Measurements from ENCODE around the gene FAAP100. TPM values are rescaled to one million over a fixed set of nuclear protein-coding genes. Genes with fewer than 3 reads are reported as not detected.

FAAP100 gene
- total RNA-seq, 1 donor = 31.7 TPM

- TF ChIP-seq CTCF (IDR thresholded peaks at IDR 0.05; ENCODE audit: insufficient read depth, low read length) = no peak
- DNase-seq (ENCODE audit: low read depth) = no peak
These were observed 2.3 kb downstream of the FAAP100 start for GRCh38 chr17:81549826-81550225.

GRCh38 chr17:81549031-81549557 lies 3.1 kb downstream of the FAAP100 start:
- DNase-seq (ENCODE audit: low read depth) = no peak
- TF ChIP-seq CTCF (IDR thresholded peaks at IDR 0.05; ENCODE audit: insufficient read depth, low read length) = no peak
- H3K4me3 ChIP-seq (ENCODE audit: low read depth, low read length) = no peak overlapping the region

More at GRCh38 chr17:81549826-81550225, 2.3 kb downstream of the FAAP100 start:
- H3K4me3 ChIP-seq (ENCODE audit: low read depth, low read length) = no peak overlapping the region

- H3K4me3 ChIP-seq (ENCODE audit: low read depth, low read length) = no peak overlapping the region
- DNase-seq (ENCODE audit: low read depth) = no peak
- TF ChIP-seq CTCF (IDR thresholded peaks at IDR 0.05; ENCODE audit: insufficient read depth, low read length) = no peak
These were observed 4.6 kb downstream of the FAAP100 start for GRCh38 chr17:81547614-81547982.

- H3K4me3 ChIP-seq (ENCODE audit: low read depth, low read length) = no peak overlapping the region
- DNase-seq (ENCODE audit: low read depth) = no peak
- no peak for TF ChIP-seq CTCF (IDR thresholded peaks at IDR 0.05; ENCODE audit: insufficient read depth, low read length)
These were observed 5.1 kb downstream of the FAAP100 start for GRCh38 chr17:81546906-81547613.

- no peak for DNase-seq (ENCODE audit: low read depth)
- no peak overlapping the region for H3K4me3 ChIP-seq (ENCODE audit: low read depth, low read length)
- TF ChIP-seq CTCF (IDR thresholded peaks at IDR 0.05; ENCODE audit: insufficient read depth, low read length) = no peak
These were observed 6.8 kb downstream of the FAAP100 start for GRCh38 chr17:81545160-81545949.

- no peak for DNase-seq (ENCODE audit: low read depth)
- H3K4me3 ChIP-seq (ENCODE audit: low read depth, low read length) = no peak overlapping the region
- no peak for TF ChIP-seq CTCF (IDR thresholded peaks at IDR 0.05; ENCODE audit: insufficient read depth, low read length)
These were observed 7.7 kb downstream of the FAAP100 start for GRCh38 chr17:81544281-81544974.

All from fibroblast of the aortic adventitia (primary cell).